ENCODE measurements around the gene RAPGEF5. TPM values are rescaled to one million over a fixed set of nuclear protein-coding genes. Genes with fewer than 3 reads are reported as not detected.

The RAPGEF5 gene
- polyA plus RNA-seq, 4 donors, result 5.4 to 33.4 (median 10.1) TPM

- no peak for FAIRE-seq
- Histone ChIP-seq H3K4me1 (ENCODE audit: control insufficient read depth in 3 of 3, insufficient read depth in 2 of 3, low read depth in 1 of 3, low read length in 2 of 3) (peaks cover 4 to 19% (median 15%) of the 10 kb centered on the region in 3 donors), H3K4me3 (ENCODE audit: low read depth in 1 of 3, low read length in 3 of 3) (no peak overlapping the region), H3K27me3 (ENCODE audit: control insufficient read depth in 3 of 3, insufficient read depth in 3 of 3, low read length in 3 of 3) (no peaks in the 10 kb centered on the region), H3K36me3 (ENCODE audit: control insufficient read depth in 3 of 3, insufficient read depth in 2 of 3, low read depth in 1 of 3, low read length in 3 of 3) (peaks cover 0 to 24% (median 0%) of the 10 kb centered on the region in 3 donors), H3K27ac (ENCODE audit: low read depth in 1 of 3, low read length in 2 of 3) (no peak overlapping the region), H3K9me3 (ENCODE audit: control insufficient read depth in 2 of 2, insufficient read depth in 1 of 2, low read depth in 1 of 2, low read length in 1 of 2) (peaks cover 0 to 22% of the 10 kb centered on the region in 2 donors)
- WGBS, 3 donors, result 48 to 64% (median 54%) methylated on average over 2 of the region's 2 CpGs
- DNase-seq, result no peak
Measured at GRCh38 chr7:22338411-22338810, 18.5 kb downstream of the RAPGEF5 start.

GRCh38 chr7:22333680-22334141 lies 23.2 kb downstream of the RAPGEF5 start:
- H3K36me3 ChIP-seq (ENCODE audit: control insufficient read depth in 3 of 3, insufficient read depth in 2 of 3, low read depth in 1 of 3, low read length in 3 of 3), result peaks cover 0 to 8% (median 0%) of the 10 kb centered on the region in 3 donors
- H3K4me1 ChIP-seq (ENCODE audit: control insufficient read depth in 3 of 3, insufficient read depth in 2 of 3, low read depth in 1 of 3, low read length in 2 of 3), result peaks cover 7 to 26% (median 10%) of the 10 kb centered on the region in 3 donors
- WGBS, 3 donors, result 21 to 64% (median 48%) methylated on average over 15 of the region's 15 CpGs
- no peak for FAIRE-seq
- no peak overlapping the region for H3K4me3 ChIP-seq (ENCODE audit: low read depth in 1 of 3, low read length in 3 of 3)
- H3K27ac ChIP-seq (ENCODE audit: low read depth in 1 of 3, low read length in 2 of 3), result peak overlapping the region in 2 of 3 donors; percentile 66 to 74
- peak in 1 of 2 donors; percentile 67 for DNase-seq
- H3K9me3 ChIP-seq (ENCODE audit: control insufficient read depth in 2 of 2, insufficient read depth in 1 of 2, low read depth in 1 of 2, low read length in 1 of 2), result no peaks in the 10 kb centered on the region
- no peaks in the 10 kb centered on the region for H3K27me3 ChIP-seq (ENCODE audit: control insufficient read depth in 3 of 3, insufficient read depth in 3 of 3, low read length in 3 of 3)

GRCh38 chr7:22332461-22332870 lies 24.5 kb downstream of the RAPGEF5 start:
- WGBS, 3 donors, result 16 to 37% (median 26%) methylated on average over 3 of the region's 3 CpGs
- peaks cover 7 to 28% (median 10%) of the 10 kb centered on the region in 3 donors for H3K4me1 ChIP-seq (ENCODE audit: control insufficient read depth in 3 of 3, insufficient read depth in 2 of 3, low read depth in 1 of 3, low read length in 2 of 3)

DNA sequence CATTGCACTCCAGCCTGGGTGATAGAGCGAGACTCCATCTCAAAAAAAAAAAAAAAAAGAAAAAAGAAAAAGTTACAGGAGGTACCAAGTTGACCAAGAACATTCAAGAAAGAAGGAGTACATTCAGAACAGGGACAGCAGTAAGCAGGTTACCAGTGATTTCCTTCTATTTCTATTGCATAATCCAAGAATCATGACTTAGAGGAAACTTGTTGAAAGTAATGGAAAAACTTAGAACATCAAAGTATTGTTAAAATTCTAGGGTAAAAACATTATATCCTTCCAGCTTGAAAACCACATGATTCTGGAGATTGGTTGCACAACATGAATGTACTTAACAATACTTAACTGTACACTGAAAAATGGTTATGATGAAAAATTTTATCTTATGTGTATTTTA lies 25.2 kb downstream of the RAPGEF5 start:
- peaks cover 0 to under 1% (median 0%) of the 10 kb centered on the region in 3 donors for H3K36me3 ChIP-seq (ENCODE audit: control insufficient read depth in 3 of 3, insufficient read depth in 2 of 3, low read depth in 1 of 3, low read length in 3 of 3)
- H3K4me3 ChIP-seq (ENCODE audit: low read depth in 1 of 3, low read length in 3 of 3), result no peak overlapping the region
- H3K4me1 ChIP-seq (ENCODE audit: control insufficient read depth in 3 of 3, insufficient read depth in 2 of 3, low read depth in 1 of 3, low read length in 2 of 3), result peaks cover 7 to 28% (median 10%) of the 10 kb centered on the region in 3 donors
- FAIRE-seq (peak; percentile 79), DNase-seq (no peak)
- H3K27me3 ChIP-seq (ENCODE audit: control insufficient read depth in 3 of 3, insufficient read depth in 3 of 3, low read length in 3 of 3), result no peaks in the 10 kb centered on the region
- no peaks in the 10 kb centered on the region for H3K9me3 ChIP-seq (ENCODE audit: control insufficient read depth in 2 of 2, insufficient read depth in 1 of 2, low read depth in 1 of 2, low read length in 1 of 2)
- 78 to 100% (median 79%) methylated on average over 1 of the region's 1 CpG for WGBS, 3 donors
- H3K27ac ChIP-seq (ENCODE audit: low read depth in 1 of 3, low read length in 2 of 3), result peak overlapping the region in 1 of 3 donors; percentile 62

More at GRCh38 chr7:22332461-22332870, 24.5 kb downstream of the RAPGEF5 start:
- no peaks in the 10 kb centered on the region for H3K9me3 ChIP-seq (ENCODE audit: control insufficient read depth in 2 of 2, insufficient read depth in 1 of 2, low read depth in 1 of 2, low read length in 1 of 2)
- peaks cover 0 to 5% (median 0%) of the 10 kb centered on the region in 3 donors for H3K36me3 ChIP-seq (ENCODE audit: control insufficient read depth in 3 of 3, insufficient read depth in 2 of 3, low read depth in 1 of 3, low read length in 3 of 3)
- peak overlapping the region; percentile 62 to 76 (median 64) for H3K27ac ChIP-seq (ENCODE audit: low read depth in 1 of 3, low read length in 2 of 3)
- FAIRE-seq (peak; percentile 19), DNase-seq (peak; percentile 53 to 77)
- H3K27me3 ChIP-seq (ENCODE audit: control insufficient read depth in 3 of 3, insufficient read depth in 3 of 3, low read length in 3 of 3), result no peaks in the 10 kb centered on the region
- no peak overlapping the region for H3K4me3 ChIP-seq (ENCODE audit: low read depth in 1 of 3, low read length in 3 of 3)

DNA sequence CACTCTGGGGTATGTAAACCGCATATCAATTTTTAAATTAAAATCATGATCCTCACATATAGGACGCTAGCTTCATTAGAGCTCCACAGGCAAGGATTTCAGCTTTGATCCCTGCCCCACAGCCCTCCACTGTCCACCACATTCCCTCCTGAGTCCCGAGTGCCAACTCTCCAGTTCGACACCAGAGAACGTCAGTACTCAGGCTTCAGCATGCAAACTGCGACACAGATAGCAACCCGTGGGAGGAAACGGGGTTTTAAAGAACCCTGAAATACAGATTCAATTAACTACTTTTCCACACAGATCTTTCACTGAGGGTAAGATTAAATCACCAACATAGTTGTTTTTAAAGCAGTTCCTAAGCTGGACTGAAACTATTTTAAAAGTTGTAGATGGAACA lies 26.1 kb downstream of the RAPGEF5 start:
- Histone ChIP-seq H3K27me3 (ENCODE audit: control insufficient read depth in 3 of 3, insufficient read depth in 3 of 3, low read length in 3 of 3) (no peaks in the 10 kb centered on the region), H3K4me1 (ENCODE audit: control insufficient read depth in 3 of 3, insufficient read depth in 2 of 3, low read depth in 1 of 3, low read length in 2 of 3) (peaks cover 9 to 28% (median 10%) of the 10 kb centered on the region in 3 donors), H3K36me3 (ENCODE audit: control insufficient read depth in 3 of 3, insufficient read depth in 2 of 3, low read depth in 1 of 3, low read length in 3 of 3) (no peaks in the 10 kb centered on the region), H3K4me3 (ENCODE audit: low read depth in 1 of 3, low read length in 3 of 3) (no peak overlapping the region), H3K27ac (ENCODE audit: low read depth in 1 of 3, low read length in 2 of 3) (peak overlapping the region in 2 of 3 donors; percentile 74 to 91), H3K9me3 (ENCODE audit: control insufficient read depth in 2 of 2, insufficient read depth in 1 of 2, low read depth in 1 of 2, low read length in 1 of 2) (no peaks in the 10 kb centered on the region)
- FAIRE-seq (no peak), DNase-seq (no peak)
- 85 to 93% (median 91%) methylated on average over 8 of the region's 8 CpGs for WGBS, 3 donors

- no peaks in the 10 kb centered on the region for H3K9me3 ChIP-seq (ENCODE audit: control insufficient read depth in 2 of 2, insufficient read depth in 1 of 2, low read depth in 1 of 2, low read length in 1 of 2)
- peak overlapping the region in 1 of 3 donors; percentile 0 for H3K4me3 ChIP-seq (ENCODE audit: low read depth in 1 of 3, low read length in 3 of 3)
- H3K27me3 ChIP-seq (ENCODE audit: control insufficient read depth in 3 of 3, insufficient read depth in 3 of 3, low read length in 3 of 3), result no peaks in the 10 kb centered on the region
- peaks cover 7 to 28% (median 11%) of the 10 kb centered on the region in 3 donors for H3K4me1 ChIP-seq (ENCODE audit: control insufficient read depth in 3 of 3, insufficient read depth in 2 of 3, low read depth in 1 of 3, low read length in 2 of 3)
- peak; percentile 83 to 95 for DNase-seq
- H3K27ac ChIP-seq (ENCODE audit: low read depth in 1 of 3, low read length in 2 of 3), result peak overlapping the region; percentile 47 to 91 (median 74)
- FAIRE-seq, result no peak
- H3K36me3 ChIP-seq (ENCODE audit: control insufficient read depth in 3 of 3, insufficient read depth in 2 of 3, low read depth in 1 of 3, low read length in 3 of 3), result no peaks in the 10 kb centered on the region
- 7 to 47% (median 36%) methylated on average over 4 of the region's 4 CpGs for WGBS, 3 donors
Measured at GRCh38 chr7:22329816-22330524, 27.0 kb downstream of the RAPGEF5 start.

- H3K27ac ChIP-seq (ENCODE audit: low read depth in 1 of 3, low read length in 2 of 3), result peak overlapping the region in 1 of 3 donors; percentile 11
- no peaks in the 10 kb centered on the region for H3K27me3 ChIP-seq (ENCODE audit: control insufficient read depth in 3 of 3, insufficient read depth in 3 of 3, low read length in 3 of 3)
- FAIRE-seq, result no peak
- H3K4me3 ChIP-seq (ENCODE audit: low read depth in 1 of 3, low read length in 3 of 3), result no peak overlapping the region
- no peaks in the 10 kb centered on the region for H3K36me3 ChIP-seq (ENCODE audit: control insufficient read depth in 3 of 3, insufficient read depth in 2 of 3, low read depth in 1 of 3, low read length in 3 of 3)
- H3K4me1 ChIP-seq (ENCODE audit: control insufficient read depth in 3 of 3, insufficient read depth in 2 of 3, low read depth in 1 of 3, low read length in 2 of 3), result peaks cover 5 to 24% (median 11%) of the 10 kb centered on the region in 3 donors
- no peak for DNase-seq
- WGBS, 3 donors, result 35 to 60% (median 46%) methylated on average over 4 of the region's 4 CpGs
- no peaks in the 10 kb centered on the region for H3K9me3 ChIP-seq (ENCODE audit: control insufficient read depth in 2 of 2, insufficient read depth in 1 of 2, low read depth in 1 of 2, low read length in 1 of 2)
Measured at GRCh38 chr7:22326181-22326580, 30.8 kb downstream of the RAPGEF5 start.

- DNase-seq, result no peak
- 36 to 79% (median 57%) methylated on average over 4 of the region's 4 CpGs for WGBS, 3 donors
- no peak overlapping the region for H3K4me3 ChIP-seq (ENCODE audit: low read depth in 1 of 3, low read length in 3 of 3)
- H3K4me1 ChIP-seq (ENCODE audit: control insufficient read depth in 3 of 3, insufficient read depth in 2 of 3, low read depth in 1 of 3, low read length in 2 of 3), result peaks cover 5 to 19% (median 8%) of the 10 kb centered on the region in 3 donors
- no peaks in the 10 kb centered on the region for H3K27me3 ChIP-seq (ENCODE audit: control insufficient read depth in 3 of 3, insufficient read depth in 3 of 3, low read length in 3 of 3)
- H3K36me3 ChIP-seq (ENCODE audit: control insufficient read depth in 3 of 3, insufficient read depth in 2 of 3, low read depth in 1 of 3, low read length in 3 of 3), result no peaks in the 10 kb centered on the region
- H3K27ac ChIP-seq (ENCODE audit: low read depth in 1 of 3, low read length in 2 of 3), result no peak overlapping the region
- H3K9me3 ChIP-seq (ENCODE audit: control insufficient read depth in 2 of 2, insufficient read depth in 1 of 2, low read depth in 1 of 2, low read length in 1 of 2), result no peaks in the 10 kb centered on the region
- FAIRE-seq, result no peak
Measured at GRCh38 chr7:22325671-22326070, 31.3 kb downstream of the RAPGEF5 start.

Data from small intestine (tissue), 7 donors.